ENCODE data around the gene ALDH1A2.

- TF ChIP-seq CTCF (IDR thresholded peaks at IDR 0.05; ENCODE audit: low read depth, low read length): no peak
- TF ChIP-seq EZH2phosphoT487 (IDR thresholded peaks at IDR 0.05; ENCODE audit: low read depth): no peak
Measured at GRCh38 chr15:58080398-58080797, 14.9 kb upstream of the ALDH1A2 start.

Data from OCI-LY3 (cell line).